Metanephros (tissue), 2 donors: ENCODE results near the gene HSFY2. TPM values are rescaled to one million over a fixed set of nuclear protein-coding genes. Genes with fewer than 3 reads are reported as not detected.

Experiments used
- small RNA-seq: library from RNA; depleted of rRNA; stranded (forward); fragments of <200 nt; gene quantifications from one replicate; pipeline ENCODE3, GENCODE V24; 2014; ENCODE audit warnings: low replicate concordance
- total RNA-seq: library from RNA; depleted of rRNA; stranded (reverse); fragments of >200 nt; gene quantifications from one replicate; pipeline ENCODE4 v1.2.3, GENCODE V29; 2014

HSFY2 gene, protein sequence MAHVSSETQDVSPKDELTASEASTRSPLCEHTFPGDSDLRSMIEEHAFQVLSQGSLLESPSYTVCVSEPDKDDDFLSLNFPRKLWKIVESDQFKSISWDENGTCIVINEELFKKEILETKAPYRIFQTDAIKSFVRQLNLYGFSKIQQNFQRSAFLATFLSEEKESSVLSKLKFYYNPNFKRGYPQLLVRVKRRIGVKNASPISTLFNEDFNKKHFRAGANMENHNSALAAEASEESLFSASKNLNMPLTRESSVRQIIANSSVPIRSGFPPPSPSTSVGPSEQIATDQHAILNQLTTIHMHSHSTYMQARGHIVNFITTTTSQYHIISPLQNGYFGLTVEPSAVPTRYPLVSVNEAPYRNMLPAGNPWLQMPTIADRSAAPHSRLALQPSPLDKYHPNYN
- not detected for total RNA-seq

DNA sequence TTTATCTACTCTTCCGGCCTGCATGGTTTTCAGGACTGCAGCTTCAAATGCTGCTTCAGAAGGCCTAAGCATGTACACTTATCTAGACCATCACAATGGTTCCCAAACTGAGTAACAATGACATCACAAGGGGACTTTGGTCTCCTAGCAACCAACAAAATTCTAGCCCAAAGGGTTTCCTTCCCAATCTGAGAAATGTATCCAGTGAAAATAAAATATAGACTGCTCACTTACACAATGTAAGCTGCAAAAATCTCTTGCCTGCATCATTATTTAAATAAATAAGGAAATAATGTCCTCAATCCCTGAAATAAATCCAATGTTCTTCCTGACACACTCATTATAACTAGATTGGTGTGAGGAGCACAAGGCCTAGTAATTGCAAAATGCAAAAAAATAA, at the start of gene HSFY2:
Gene HSFY2 (minus strand): TSS at position 101 of the 400 bp plus-strand sequence. CDS start 117 bp downstream, outside the sequence.

Small RNA genes lying within 50 kb of the gene (small RNA-seq; reads per million reads assigned to genes)
- not detected for gene GPM6BP2

Other genes with a start within 250 kb of the HSFY2 start
- gene HSFY1, start 227.0 kb downstream of the HSFY2 start, total RNA-seq: not detected